Measurements from ENCODE around the gene CTNNBIP1.
"Not testable (repeated sequence)": the region's sequence is repeated elsewhere in the genome, so short reads cannot be mapped to it uniquely, and the experiment has no call there.

Gene CTNNBIP1

GRCh38 chr1:9805006-9805508 is 105.0 kb downstream of the CTNNBIP1 start:
- no peak for DNase-seq (ENCODE audit: low read depth, low spot score)

GRCh38 chr1:9803003-9803918 is 106.8 kb downstream of the CTNNBIP1 start:
- DNase-seq (ENCODE audit: low read depth, low spot score): not testable (repeated sequence)

GRCh38 chr1:9801909-9802308 is 108.2 kb downstream of the CTNNBIP1 start:
- DNase-seq (ENCODE audit: low read depth, low spot score): no peak
